HG03442 (cell line): ENCODE measurements around the gene CDH13.
A peak's percentile ranks its signal among the peaks of the same experiment; 100 is the strongest.

Source experiments
- ATAC-seq: cut with Tn5 transposase; IDR thresholded peaks from one replicate; pipeline ENCODE4 v1.9.1; 2021; ENCODE audit warnings: mild to moderate bottlenecking, moderate library complexity; ENCODE audit not compliant: unreplicated experiment

CDH13 gene

GRCh38 chr16:82773018-82773417, 146.2 kb downstream of the CDH13 start:
- no peak for ATAC-seq

- peak; percentile 65 for ATAC-seq
Observed at GRCh38 chr16:82776470-82777146, 149.8 kb downstream of the CDH13 start.

GRCh38 chr16:82782715-82783251, 156.0 kb downstream of the CDH13 start:
- ATAC-seq = no peak

- ATAC-seq = no peak
Observed at GRCh38 chr16:82783933-82784572, 157.3 kb downstream of the CDH13 start.

GRCh38 chr16:82784573-82784968, 157.8 kb downstream of the CDH13 start:
- no peak for ATAC-seq

- ATAC-seq = no peak
Observed at GRCh38 chr16:82788225-82788624, 161.5 kb downstream of the CDH13 start.

- ATAC-seq = no peak
Observed at GRCh38 chr16:82788919-82789318, 162.2 kb downstream of the CDH13 start.

- no peak for ATAC-seq
Observed at GRCh38 chr16:82792693-82793092, 165.9 kb downstream of the CDH13 start.

- ATAC-seq = no peak
Observed at GRCh38 chr16:82793528-82794245, 166.9 kb downstream of the CDH13 start.

GRCh38 chr16:82796047-82796446, 169.3 kb downstream of the CDH13 start:
- ATAC-seq = no peak

GRCh38 chr16:82801361-82801760, 174.6 kb downstream of the CDH13 start:
- ATAC-seq = no peak

- no peak for ATAC-seq
Observed at GRCh38 chr16:82805866-82806265, 179.1 kb downstream of the CDH13 start.

- ATAC-seq = no peak
Observed at GRCh38 chr16:82807311-82807710, 180.5 kb downstream of the CDH13 start.

- no peak for ATAC-seq
Observed at GRCh38 chr16:82808036-82808435, 181.3 kb downstream of the CDH13 start.

- no peak for ATAC-seq
Observed at GRCh38 chr16:82810077-82810476, 183.3 kb downstream of the CDH13 start.

- ATAC-seq = no peak
Observed at GRCh38 chr16:82814059-82814458, 187.3 kb downstream of the CDH13 start.

- no peak for ATAC-seq
Observed at GRCh38 chr16:82819286-82819685, 192.5 kb downstream of the CDH13 start.

GRCh38 chr16:82820855-82821254, 194.1 kb downstream of the CDH13 start:
- no peak for ATAC-seq

- no peak for ATAC-seq
Observed at GRCh38 chr16:82824408-82824807, 197.6 kb downstream of the CDH13 start.

GRCh38 chr16:82829301-82829700, 202.5 kb downstream of the CDH13 start:
- no peak for ATAC-seq

GRCh38 chr16:82830944-82831343, 204.2 kb downstream of the CDH13 start:
- ATAC-seq = no peak

GRCh38 chr16:82832821-82833220, 206.1 kb downstream of the CDH13 start:
- no peak for ATAC-seq
